Mucosa of stomach (tissue), 1 donor: ENCODE measurements around the gene GAS2L1.

Experiments used
- H3K27me3 ChIP-seq: one replicate; pipeline ENCODE4 v1.7.0; 2013; ENCODE audit warnings: mild to moderate bottlenecking, low read length; ENCODE audit not compliant: control insufficient read depth, insufficient read depth
- H3K36me3 ChIP-seq: one replicate; pipeline ENCODE4 v1.7.0; 2013; ENCODE audit warnings: low read length; ENCODE audit not compliant: control insufficient read depth, insufficient read depth
- H3K4me1 ChIP-seq: one replicate; pipeline ENCODE4 v1.7.0; 2013; ENCODE audit warnings: mild to moderate bottlenecking, low read length; ENCODE audit not compliant: control insufficient read depth, insufficient read depth
- H3K4me3 ChIP-seq: one replicate; pipeline ENCODE4 v1.7.0; 2013; ENCODE audit warnings: low read length
- H3K9ac ChIP-seq: one replicate; pipeline ENCODE4 v1.7.0; 2013; ENCODE audit warnings: mild to moderate bottlenecking, low read length, moderate library complexity
- H3K9me3 ChIP-seq: one replicate; pipeline ENCODE4 v1.7.0; 2013; ENCODE audit warnings: mild to moderate bottlenecking, low read length, moderate library complexity; ENCODE audit not compliant: control insufficient read depth
- donor health status: Pancreatic carcinoma.

Gene GAS2L1

DNA sequence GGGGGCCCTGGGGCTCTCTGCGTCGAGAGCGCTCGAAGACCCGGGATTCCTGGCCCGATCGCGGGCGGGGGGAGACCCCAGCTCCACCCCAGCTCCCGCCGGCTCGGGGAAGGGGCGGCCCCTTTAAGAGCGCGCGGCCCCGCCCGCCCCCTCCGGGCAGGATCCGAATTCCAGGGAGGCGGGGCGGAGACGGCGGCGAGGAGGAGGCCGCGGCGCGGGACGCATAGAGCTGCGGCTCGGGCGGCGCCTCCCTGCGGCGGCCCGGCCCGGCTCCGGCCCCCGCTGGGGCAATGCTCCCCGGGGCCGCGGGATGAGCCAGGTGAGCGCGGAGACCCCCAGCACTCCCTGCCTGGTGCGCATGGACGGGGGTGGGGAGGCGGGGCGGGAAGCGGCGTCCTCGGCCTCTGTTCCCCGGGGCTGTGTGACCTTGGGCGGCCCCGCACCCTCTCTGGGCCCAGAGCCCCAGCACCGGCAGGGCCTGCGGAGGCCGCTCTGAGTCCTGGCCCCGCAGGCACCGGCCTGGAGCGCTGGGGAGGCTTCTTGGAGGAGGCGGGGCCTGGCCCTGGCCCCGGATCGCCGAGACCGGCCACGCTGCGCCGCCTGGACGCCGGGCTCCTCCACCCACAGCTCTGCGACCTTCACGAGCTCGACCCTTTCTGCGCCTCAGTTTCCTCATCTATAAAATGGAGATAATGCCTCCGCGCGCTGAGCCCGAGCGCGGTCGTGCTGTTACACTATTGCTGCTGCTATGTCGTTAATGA is 565 bp downstream of the GAS2L1 start:
- Histone ChIP-seq H3K9me3 (no peaks in the 10 kb centered on the region), H3K9ac (peak overlapping the region; percentile 66), H3K36me3 (no peaks in the 10 kb centered on the region), H3K4me1 (peaks cover 66% of the 10 kb centered on the region), H3K27me3 (no peaks in the 10 kb centered on the region), H3K4me3 (peak overlapping the region; percentile 87)

GRCh38 chr22:29307596-29308147 is 1.2 kb downstream of the GAS2L1 start:
- Histone ChIP-seq H3K27me3 (no peaks in the 10 kb centered on the region), H3K4me1 (peaks cover 63% of the 10 kb centered on the region), H3K4me3 (peak overlapping the region; percentile 1), H3K9me3 (no peaks in the 10 kb centered on the region), H3K36me3 (no peaks in the 10 kb centered on the region), H3K9ac (peak overlapping the region; percentile 66)

- Histone ChIP-seq H3K4me1 (peaks cover 64% of the 10 kb centered on the region), H3K9me3 (no peaks in the 10 kb centered on the region), H3K27me3 (peaks cover 6% of the 10 kb centered on the region), H3K36me3 (no peaks in the 10 kb centered on the region), H3K4me3 (no peak overlapping the region), H3K9ac (no peak overlapping the region)
Measured at GRCh38 chr22:29308148-29308790, 1.8 kb downstream of the GAS2L1 start.

DNA sequence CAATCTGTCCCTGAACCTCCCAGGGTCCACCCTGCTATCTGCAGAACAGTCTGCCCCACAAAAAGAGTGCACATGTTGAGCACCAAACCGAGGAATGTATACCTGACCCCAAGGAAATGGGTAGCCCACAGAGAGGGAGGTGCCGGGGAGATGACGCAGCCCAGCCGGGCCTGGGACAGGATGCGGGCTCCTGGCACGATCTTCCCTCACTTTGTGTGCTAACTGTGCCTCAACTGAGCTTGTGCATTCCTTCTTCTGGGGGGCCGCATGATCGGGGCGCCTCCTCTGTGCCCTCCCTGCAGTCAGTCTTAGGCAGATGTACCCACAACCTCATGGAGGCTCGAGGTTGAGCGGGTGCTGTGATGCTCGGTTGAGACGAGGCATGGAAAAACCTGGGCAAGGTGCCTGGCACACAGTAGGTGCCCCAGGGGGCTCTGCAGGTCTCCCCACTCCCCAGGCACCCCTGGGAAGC is 2.4 kb downstream of the GAS2L1 start:
- H3K36me3 ChIP-seq: no peaks in the 10 kb centered on the region
- peaks cover 66% of the 10 kb centered on the region for H3K4me1 ChIP-seq
- no peak overlapping the region for H3K4me3 ChIP-seq
- no peaks in the 10 kb centered on the region for H3K9me3 ChIP-seq
- H3K27me3 ChIP-seq: peaks cover 11% of the 10 kb centered on the region
- H3K9ac ChIP-seq: no peak overlapping the region

- H3K36me3 ChIP-seq: no peaks in the 10 kb centered on the region
- H3K4me3 ChIP-seq: no peak overlapping the region
- no peak overlapping the region for H3K9ac ChIP-seq
- peaks cover 18% of the 10 kb centered on the region for H3K27me3 ChIP-seq
- H3K9me3 ChIP-seq: no peaks in the 10 kb centered on the region
- peaks cover 73% of the 10 kb centered on the region for H3K4me1 ChIP-seq
Measured at GRCh38 chr22:29309332-29310064, 3.0 kb downstream of the GAS2L1 start.

GRCh38 chr22:29310065-29310862 is 3.8 kb downstream of the GAS2L1 start:
- H3K9ac ChIP-seq: no peak overlapping the region
- H3K27me3 ChIP-seq: peaks cover 26% of the 10 kb centered on the region
- H3K36me3 ChIP-seq: no peaks in the 10 kb centered on the region
- H3K9me3 ChIP-seq: no peaks in the 10 kb centered on the region
- H3K4me1 ChIP-seq: peaks cover 78% of the 10 kb centered on the region
- no peak overlapping the region for H3K4me3 ChIP-seq

DNA sequence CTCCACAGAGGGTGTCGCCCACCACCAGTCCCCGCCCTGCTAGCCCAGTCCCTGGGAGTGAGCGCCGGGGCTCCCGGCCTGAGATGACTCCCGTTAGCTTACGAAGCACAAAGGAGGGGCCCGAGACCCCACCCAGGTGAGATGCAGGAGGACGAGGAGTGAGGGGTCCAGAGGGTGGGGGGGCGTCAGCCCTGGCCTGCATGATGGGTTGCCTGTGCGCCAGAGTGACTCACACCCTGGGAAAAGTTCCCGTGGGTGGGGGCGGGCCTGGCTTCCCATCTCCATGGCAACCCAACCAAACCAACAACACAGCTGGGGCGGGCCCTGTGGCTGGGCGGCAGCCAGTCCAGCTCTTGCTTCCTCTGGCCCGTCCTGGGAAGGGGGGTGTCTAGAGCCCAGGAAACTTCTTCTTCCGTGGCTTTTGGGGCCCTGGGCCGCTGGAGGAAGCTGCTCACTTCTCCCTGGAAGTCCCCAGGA is 4.5 kb downstream of the GAS2L1 start:
- no peak overlapping the region for H3K9ac ChIP-seq
- peaks cover 77% of the 10 kb centered on the region for H3K4me1 ChIP-seq
- no peaks in the 10 kb centered on the region for H3K36me3 ChIP-seq
- no peaks in the 10 kb centered on the region for H3K9me3 ChIP-seq
- no peak overlapping the region for H3K4me3 ChIP-seq
- H3K27me3 ChIP-seq: peaks cover 32% of the 10 kb centered on the region

DNA sequence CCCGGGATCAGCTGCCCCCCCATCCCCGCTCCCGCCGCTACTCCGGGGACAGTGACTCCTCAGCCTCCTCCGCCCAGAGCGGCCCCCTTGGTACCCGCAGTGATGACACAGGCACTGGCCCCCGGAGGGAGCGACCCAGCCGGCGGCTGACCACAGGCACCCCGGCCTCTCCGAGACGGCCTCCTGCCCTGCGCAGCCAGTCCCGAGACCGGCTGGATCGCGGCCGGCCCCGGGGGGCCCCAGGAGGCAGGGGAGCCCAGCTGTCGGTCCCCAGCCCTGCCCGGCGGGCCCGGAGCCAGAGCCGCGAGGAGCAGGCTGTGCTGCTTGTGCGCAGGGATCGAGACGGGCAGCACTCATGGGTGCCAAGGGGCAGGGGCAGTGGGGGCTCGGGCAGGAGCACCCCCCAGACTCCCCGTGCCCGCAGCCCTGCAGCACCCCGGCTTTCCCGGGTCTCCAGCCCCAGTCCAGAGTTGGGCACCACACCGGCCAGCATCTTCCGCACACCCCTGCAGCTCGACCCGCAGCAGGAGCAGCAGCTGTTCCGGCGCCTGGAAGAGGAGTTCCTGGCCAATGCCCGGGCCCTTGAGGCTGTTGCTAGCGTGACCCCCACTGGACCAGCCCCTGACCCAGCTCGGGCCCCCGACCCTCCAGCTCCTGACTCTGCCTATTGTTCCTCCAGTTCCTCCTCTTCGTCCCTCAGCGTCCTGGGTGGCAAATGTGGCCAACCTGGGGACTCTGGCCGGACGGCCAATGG is 5.2 kb downstream of the GAS2L1 start:
- H3K4me3 ChIP-seq: no peak overlapping the region
- H3K27me3 ChIP-seq: peaks cover 39% of the 10 kb centered on the region
- H3K9me3 ChIP-seq: no peaks in the 10 kb centered on the region
- no peaks in the 10 kb centered on the region for H3K36me3 ChIP-seq
- H3K9ac ChIP-seq: no peak overlapping the region
- H3K4me1 ChIP-seq: peaks cover 70% of the 10 kb centered on the region

GRCh38 chr22:29312218-29313125 is 6.0 kb downstream of the GAS2L1 start:
- Histone ChIP-seq H3K27me3 (peaks cover 48% of the 10 kb centered on the region), H3K4me3 (no peak overlapping the region), H3K9ac (no peak overlapping the region), H3K9me3 (no peaks in the 10 kb centered on the region), H3K36me3 (no peaks in the 10 kb centered on the region), H3K4me1 (peaks cover 66% of the 10 kb centered on the region)

DNA sequence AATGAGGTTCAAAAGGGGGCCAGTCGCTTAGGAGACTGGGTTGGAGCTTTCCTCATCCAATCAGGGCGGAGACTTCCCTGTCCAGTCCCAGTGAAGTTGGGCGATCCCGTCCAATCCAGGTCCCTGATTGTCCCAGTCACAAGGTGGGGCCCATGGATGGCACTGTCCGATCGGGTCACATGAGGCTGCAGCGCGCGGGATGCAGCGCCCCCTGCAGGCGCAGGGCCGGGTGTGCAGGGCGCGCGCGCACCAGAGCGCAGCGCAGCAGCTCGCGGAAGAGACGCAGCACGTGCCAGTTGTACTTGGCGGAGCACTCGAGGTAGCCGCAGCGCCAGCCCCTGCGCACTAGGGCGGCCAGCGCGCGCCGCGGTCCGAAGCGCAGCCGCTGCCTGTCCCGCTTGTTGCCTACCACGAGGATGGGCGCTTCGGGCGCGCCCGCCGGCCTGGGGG is 6.7 kb downstream of the GAS2L1 start:
- Histone ChIP-seq H3K36me3 (no peaks in the 10 kb centered on the region), H3K4me3 (no peak overlapping the region), H3K27me3 (peaks cover 48% of the 10 kb centered on the region), H3K4me1 (peaks cover 60% of the 10 kb centered on the region), H3K9ac (no peak overlapping the region), H3K9me3 (no peaks in the 10 kb centered on the region)
